GM19397 (cell line): ENCODE measurements around the gene STK32B.

Source experiments
- ATAC-seq: cut with Tn5 transposase; IDR thresholded peaks from one replicate; pipeline ENCODE4 v1.9.1; 2021; ENCODE audit warnings: mild to moderate bottlenecking, moderate library complexity; ENCODE audit not compliant: unreplicated experiment

STK32B gene

GRCh38 chr4:5381961-5382441 lies 330.7 kb downstream of the STK32B start:
- no peak for ATAC-seq

GRCh38 chr4:5383191-5383980 lies 332.1 kb downstream of the STK32B start:
- no peak for ATAC-seq

GRCh38 chr4:5385741-5386311 lies 334.5 kb downstream of the STK32B start:
- no peak for ATAC-seq

DNA sequence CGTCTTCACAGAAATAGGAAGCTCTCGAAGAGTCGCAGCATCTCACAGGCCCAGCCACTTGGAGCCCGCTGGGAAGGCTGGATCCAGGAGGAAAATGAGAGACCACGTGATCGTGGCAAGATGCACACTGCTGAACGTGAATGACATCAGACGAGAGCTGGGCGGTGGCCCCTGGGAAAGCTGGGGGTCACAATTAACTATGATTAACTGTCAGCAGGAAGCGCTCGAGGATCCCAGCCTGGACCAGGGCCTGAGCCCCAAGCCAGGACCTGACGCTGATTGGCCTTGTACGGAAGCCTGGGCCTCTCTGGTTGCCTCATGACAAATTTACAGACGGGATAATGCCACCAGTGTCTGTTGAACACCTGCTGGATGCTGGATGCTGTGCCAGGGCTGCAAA lies 335.6 kb downstream of the STK32B start:
- ATAC-seq = no peak

DNA sequence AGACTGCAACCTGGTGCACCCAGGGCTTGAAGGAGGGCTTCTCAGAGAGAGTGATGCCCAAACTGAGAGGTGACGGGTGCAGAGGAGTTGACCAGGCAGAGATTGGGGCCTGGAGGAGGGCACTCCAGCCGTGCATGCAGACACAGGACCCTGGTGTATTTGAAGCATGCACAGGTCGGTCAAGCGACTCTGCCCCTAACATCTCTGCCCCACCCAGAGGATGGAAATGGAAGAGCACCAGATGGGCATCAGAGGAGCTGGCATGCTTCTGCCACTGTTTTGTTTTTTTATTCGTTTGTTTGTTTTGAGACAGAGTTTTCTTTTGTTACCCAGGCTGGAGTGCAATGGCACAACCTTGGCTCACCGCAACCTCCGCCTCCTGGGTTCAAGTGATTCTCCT lies 336.2 kb downstream of the STK32B start:
- ATAC-seq = no peak

DNA sequence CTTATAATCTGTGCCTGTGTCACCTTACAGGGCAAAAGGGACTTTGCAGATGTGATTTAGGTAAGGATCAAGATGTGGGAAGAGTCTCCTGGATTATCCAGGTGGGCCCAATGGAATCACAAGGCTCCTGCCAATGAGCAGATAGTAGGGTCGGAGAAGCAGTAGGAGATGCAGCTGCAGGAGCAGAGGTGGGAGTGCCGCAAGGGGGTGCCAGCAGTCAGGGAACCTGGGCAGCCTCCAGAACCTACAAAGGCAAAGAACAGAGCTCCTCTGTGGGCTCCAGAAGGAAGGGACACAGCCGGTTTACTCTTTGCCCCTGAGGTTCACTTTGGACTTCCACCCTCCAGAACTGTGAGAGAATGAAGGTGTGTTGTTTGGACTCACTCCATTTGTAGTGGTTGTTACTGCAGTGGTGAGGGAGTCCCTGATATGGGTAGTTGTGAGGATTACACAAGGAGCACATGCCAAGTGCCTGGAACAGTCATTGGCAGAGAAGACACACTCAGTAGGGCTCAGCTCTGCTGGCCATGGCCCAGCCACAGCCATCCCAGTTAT lies 338.6 kb downstream of the STK32B start:
- ATAC-seq = no peak

DNA sequence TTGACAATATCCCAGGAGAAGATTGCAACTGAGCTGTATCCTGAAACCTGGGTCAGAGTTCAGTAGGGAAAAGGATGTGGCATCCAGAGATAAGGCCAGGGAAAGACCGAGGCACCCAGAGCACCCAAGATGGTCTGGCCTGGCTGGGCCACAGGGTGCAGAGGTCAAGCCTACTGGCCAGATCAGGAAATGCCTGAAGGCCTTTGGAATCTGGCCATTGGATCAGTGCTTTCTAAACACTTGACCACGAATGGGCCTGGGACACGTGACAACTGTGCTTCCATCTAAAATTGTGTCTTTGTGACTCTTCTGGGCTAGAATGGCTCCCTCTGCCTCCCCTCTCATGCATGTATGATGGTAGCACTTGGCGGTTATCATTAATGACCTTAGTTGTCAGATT lies 340.2 kb downstream of the STK32B start:
- ATAC-seq = no peak

DNA sequence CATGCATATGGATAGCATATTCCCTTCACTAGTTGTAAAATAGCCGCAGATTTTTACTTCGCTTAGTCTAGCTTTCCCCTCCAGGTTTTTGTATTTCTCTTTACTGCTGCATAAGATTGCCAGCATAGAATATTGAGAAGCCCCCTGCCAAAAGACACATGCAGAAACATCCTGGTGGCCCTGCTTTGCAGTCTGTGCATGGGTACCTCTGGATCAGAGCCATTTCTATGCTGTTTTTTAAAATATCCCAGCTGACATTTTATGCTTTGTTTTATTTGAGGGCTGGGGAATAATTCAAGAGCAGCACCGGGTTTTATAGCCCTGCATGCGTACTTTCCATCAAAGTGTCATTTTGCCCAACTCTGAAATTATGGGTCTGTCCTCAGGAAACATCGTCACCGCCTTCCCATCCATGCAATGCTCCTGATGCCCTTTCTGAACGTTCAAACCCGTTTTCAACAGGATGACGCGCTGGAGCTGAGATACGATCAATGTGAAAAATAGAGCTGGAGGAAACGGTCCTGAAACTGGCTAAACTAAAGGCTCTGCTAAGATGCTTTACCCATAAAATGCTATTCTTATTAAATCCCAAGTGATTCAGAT lies 342.7 kb downstream of the STK32B start:
- no peak for ATAC-seq

DNA sequence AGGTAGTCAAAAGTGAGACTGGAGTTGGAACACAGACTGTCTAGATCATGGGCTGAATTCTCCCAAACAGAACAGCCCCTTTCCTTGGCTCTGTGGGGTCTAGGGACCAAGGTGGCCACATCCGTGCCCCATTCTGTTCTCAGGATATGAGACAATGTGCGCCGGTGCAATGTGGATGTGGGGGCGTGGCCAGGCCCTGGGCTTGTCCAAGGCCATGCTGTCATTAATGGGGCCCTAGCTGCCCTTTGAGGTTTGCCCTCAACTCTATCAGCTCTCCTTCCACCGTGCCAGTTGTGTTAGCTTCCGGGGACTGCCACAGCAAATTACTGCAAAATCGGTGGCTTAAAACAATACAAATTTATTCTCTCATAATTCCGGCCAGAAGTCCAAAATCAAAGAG lies 344.5 kb downstream of the STK32B start:
- ATAC-seq = no peak

GRCh38 chr4:5398056-5398455 lies 346.8 kb downstream of the STK32B start:
- no peak for ATAC-seq

DNA sequence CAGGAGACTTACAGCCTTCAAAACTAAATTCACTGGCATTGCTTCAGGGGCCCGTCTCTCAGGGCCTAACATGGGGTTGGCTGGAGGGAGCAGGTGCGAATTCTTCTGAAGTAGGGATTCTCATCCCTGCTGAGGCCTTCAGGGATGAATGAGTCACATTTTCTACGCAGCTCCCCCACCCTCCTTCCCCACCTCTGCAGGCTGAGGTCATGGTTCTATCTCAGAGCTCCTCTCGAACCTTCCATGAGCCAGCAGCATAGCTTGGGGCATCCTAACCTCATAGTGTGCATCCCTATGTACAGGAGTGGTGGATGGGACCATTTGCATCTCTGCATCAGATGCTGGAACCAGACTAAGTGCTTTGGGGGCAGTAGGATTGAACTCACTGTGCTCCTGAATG lies 347.8 kb downstream of the STK32B start:
- ATAC-seq = no peak

DNA sequence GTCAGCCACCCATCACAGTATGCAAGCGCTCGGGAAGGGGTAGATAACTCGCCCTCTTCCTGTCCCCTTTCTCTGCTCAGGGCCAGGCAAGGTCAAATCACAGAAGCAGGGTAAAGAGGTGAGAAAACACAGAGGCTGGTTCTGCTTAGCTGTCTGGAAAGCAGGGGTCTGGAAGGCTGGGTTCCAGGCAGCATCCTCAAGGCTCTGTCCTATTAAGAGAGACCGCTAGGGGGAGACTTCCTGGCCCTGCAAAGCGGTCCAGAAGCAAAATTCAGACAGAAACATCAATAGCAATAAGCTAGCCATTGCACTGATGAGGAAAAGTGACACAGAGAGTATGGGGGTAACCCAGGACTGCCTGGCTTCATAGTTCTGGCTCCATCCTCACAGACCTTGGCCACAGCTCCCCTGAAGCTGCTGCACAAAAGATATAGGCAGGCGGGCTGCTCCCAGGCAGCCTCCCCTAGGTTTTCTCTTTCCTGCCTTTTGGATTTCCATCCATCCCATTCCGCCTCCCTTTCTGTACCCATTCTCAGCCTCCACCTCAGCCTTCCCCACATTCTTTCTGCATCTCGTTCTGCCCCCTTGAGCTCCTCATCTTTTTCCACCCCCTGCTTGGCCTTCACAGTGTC lies 348.6 kb downstream of the STK32B start:
- no peak for ATAC-seq

GRCh38 chr4:5403746-5404497 lies 352.6 kb downstream of the STK32B start:
- ATAC-seq = no peak

DNA sequence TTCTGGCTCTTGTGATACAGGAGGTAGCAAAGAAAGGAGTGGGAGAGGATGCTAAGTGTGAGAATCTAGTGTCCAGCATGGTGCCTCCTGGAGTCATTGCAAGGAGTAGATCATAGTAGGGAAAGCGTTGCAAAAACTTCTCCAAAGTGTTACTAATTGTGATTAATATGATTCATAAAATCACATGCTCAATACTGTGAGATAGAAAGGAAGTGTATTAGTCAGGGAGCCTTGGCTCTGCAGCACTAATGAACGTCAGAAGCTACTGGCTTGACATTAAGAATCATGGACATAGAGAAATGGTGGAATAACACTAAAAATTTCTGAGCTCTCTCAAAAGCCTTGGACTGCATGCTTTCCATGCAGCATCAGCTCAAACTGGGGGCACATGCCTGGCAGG lies 358.0 kb downstream of the STK32B start:
- no peak for ATAC-seq

- ATAC-seq = no peak
Observed at GRCh38 chr4:5409972-5410618, 358.8 kb downstream of the STK32B start.

DNA sequence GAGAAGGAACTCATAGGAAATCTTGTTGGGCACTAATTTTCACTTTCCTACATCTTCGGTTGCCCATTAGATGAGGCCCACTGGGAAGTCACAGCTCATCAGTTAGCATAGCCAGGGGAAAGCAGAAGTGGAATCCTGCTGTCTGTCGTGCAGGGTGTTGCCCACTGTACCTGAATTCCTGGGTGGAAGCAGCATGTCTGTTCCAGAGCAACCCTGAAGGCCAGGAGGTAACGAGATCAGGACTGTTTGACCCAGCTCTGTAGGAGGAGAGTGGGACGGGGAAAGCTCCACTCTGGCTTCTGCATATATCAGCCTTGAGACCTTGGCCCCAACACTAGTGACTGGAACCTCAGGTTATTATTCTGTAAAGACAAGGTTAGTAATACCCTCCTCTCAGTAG lies 361.0 kb downstream of the STK32B start:
- no peak for ATAC-seq

- ATAC-seq = no peak
Observed at GRCh38 chr4:5412751-5413150, 361.5 kb downstream of the STK32B start.

GRCh38 chr4:5416637-5417036 lies 365.4 kb downstream of the STK32B start:
- ATAC-seq = no peak

GRCh38 chr4:5420266-5420665 lies 369.0 kb downstream of the STK32B start:
- ATAC-seq = no peak

GRCh38 chr4:5421416-5421815 lies 370.1 kb downstream of the STK32B start:
- no peak for ATAC-seq
